SK-N-SH treated with all-trans-retinoic acid at 6 μM for 48 hours (cell line): ENCODE data around the gene PPP1R8.

Source experiments
- ESRRG ChIP-seq: fragments of 250-450 bp; sonication (Bioruptor Pico); IDR thresholded peaks from 2 replicates; pipeline ENCODE4 v1.6.1; 2021; ENCODE audit warnings: mild to moderate bottlenecking
- ZFP30 ChIP-seq: fragments of 450-650 bp; formaldehyde crosslinking; IDR thresholded peaks from 2 replicates; pipeline ENCODE4 v1.5.0; 2022; ENCODE audit warnings: mild to moderate bottlenecking, moderate library complexity

- TF ChIP-seq ZFP30 (CRISPR knock-in tag) (no peak), ESRRG (CRISPR knock-in tag) (no peak)
Observed at GRCh38 chr1:27864264-27864895, 33.8 kb downstream of the PPP1R8 start.
